ENCODE measurements around the gene TRAF7. TPM values are rescaled to one million over a fixed set of nuclear protein-coding genes. Genes with fewer than 3 reads are reported as not detected.

TRAF7 gene
- total RNA-seq, 2 donors from 2014 or later, result 34.1 to 54.8 TPM

- Histone ChIP-seq H3K4me3 (peak within 1 kb of the TSS; percentile 93), H3K27ac (peak within 1 kb of the TSS; percentile 64 to 80), H3K9me3 (no peaks in the 10 kb centered on the region), H3K36me3 (no peaks in the 10 kb centered on the region), H3K27me3 (replicated peaks; ENCODE audit: insufficient read depth) (no peaks in the 10 kb centered on the region), H3K4me1 (ENCODE audit: control insufficient read depth in 1 of 2, low read depth in 2 of 2) (peaks cover 12 to 14% of the 10 kb centered on the region in 2 donors)
- TF ChIP-seq CTCF (IDR thresholded peaks at IDR 0.05), result no peak
- DNase-seq (ENCODE audit: low spot score), result peak; percentile 98
- peak; percentile 98 for ATAC-seq (ENCODE audit: insufficient number of reproducible peaks, low FRiP score, low read depth)
These were observed 67.8 kb downstream of the TRAF7 start, which contains the start of gene E4F1 for GRCh38 chr16:2223221-2223941. TSS of gene E4F1 (plus strand) at chr16:2223591. CDS start at chr16:2223614, 23 bp downstream.

GRCh38 chr16:2223942-2224486 is 68.4 kb downstream of the TRAF7 start:
- DNase-seq (ENCODE audit: low spot score), result no peak
- no peaks in the 10 kb centered on the region for H3K9me3 ChIP-seq
- no peak for ATAC-seq (ENCODE audit: insufficient number of reproducible peaks, low FRiP score, low read depth)
- H3K36me3 ChIP-seq, result peaks cover 4% of the 10 kb centered on the region
- H3K27ac ChIP-seq, result peak overlapping the region; percentile 64 to 66
- peak overlapping the region; percentile 93 for H3K4me3 ChIP-seq
- TF ChIP-seq CTCF (IDR thresholded peaks at IDR 0.05), result no peak
- peaks cover 12 to 14% of the 10 kb centered on the region in 2 donors for H3K4me1 ChIP-seq (ENCODE audit: control insufficient read depth in 1 of 2, low read depth in 2 of 2)
- no peaks in the 10 kb centered on the region for H3K27me3 ChIP-seq (replicated peaks; ENCODE audit: insufficient read depth)

GRCh38 chr16:2226245-2226793 is 70.7 kb downstream of the TRAF7 start:
- H3K4me3 ChIP-seq, result no peak overlapping the region
- peaks cover 12 to 14% of the 10 kb centered on the region in 2 donors for H3K4me1 ChIP-seq (ENCODE audit: control insufficient read depth in 1 of 2, low read depth in 2 of 2)
- H3K27ac ChIP-seq, result no peak overlapping the region
- H3K9me3 ChIP-seq, result no peaks in the 10 kb centered on the region
- TF ChIP-seq CTCF (IDR thresholded peaks at IDR 0.05), result no peak
- H3K36me3 ChIP-seq, result peaks cover 24% of the 10 kb centered on the region
- no peaks in the 10 kb centered on the region for H3K27me3 ChIP-seq (replicated peaks; ENCODE audit: insufficient read depth)
- DNase-seq (ENCODE audit: low spot score) (no peak), ATAC-seq (ENCODE audit: insufficient number of reproducible peaks, low FRiP score, low read depth) (no peak)

- peaks cover 12 to 14% of the 10 kb centered on the region in 2 donors for H3K4me1 ChIP-seq (ENCODE audit: control insufficient read depth in 1 of 2, low read depth in 2 of 2)
- H3K36me3 ChIP-seq, result peaks cover 29% of the 10 kb centered on the region
- H3K9me3 ChIP-seq, result no peaks in the 10 kb centered on the region
- H3K27me3 ChIP-seq (replicated peaks; ENCODE audit: insufficient read depth), result no peaks in the 10 kb centered on the region
- H3K4me3 ChIP-seq, result no peak overlapping the region
- TF ChIP-seq CTCF (IDR thresholded peaks at IDR 0.05), result no peak
- no peak for DNase-seq (ENCODE audit: low spot score)
- no peak overlapping the region for H3K27ac ChIP-seq
- no peak for ATAC-seq (ENCODE audit: insufficient number of reproducible peaks, low FRiP score, low read depth)
These were observed 71.3 kb downstream of the TRAF7 start for GRCh38 chr16:2226918-2227317.

Other genes with a start within 250 kb of the TRAF7 start
- not detected for gene HS3ST6, start 237.4 kb upstream of the TRAF7 start, total RNA-seq
- gene MSRB1, start 212.6 kb upstream of the TRAF7 start, total RNA-seq, result 10 to 100 TPM; 21.2 to 37.6 TPM
- gene RPL3L, start 201.1 kb upstream of the TRAF7 start, total RNA-seq, result not detected
- gene NDUFB10, start 196.2 kb upstream of the TRAF7 start, total RNA-seq, result 100 to 1,000 TPM; 108 to 197 TPM
- 100 to 1,000 TPM; 702 to 834 TPM for gene RPS2, start 191.0 kb upstream of the TRAF7 start, total RNA-seq
- not detected for gene RNF151, start 188.9 kb upstream of the TRAF7 start, total RNA-seq
- gene TBL3, start 183.7 kb upstream of the TRAF7 start, total RNA-seq, result 10 to 100 TPM; 22.2 to 44.8 TPM
- not detected for gene NOXO1, start 174.3 kb upstream of the TRAF7 start, total RNA-seq
- gene GFER, start 171.6 kb upstream of the TRAF7 start, total RNA-seq, result 10 to 100 TPM; 12.4 to 14.6 TPM
- 1 to 10 TPM in 1 of 2 donors, under 1 TPM in 1; 0.49 to 1.5 TPM for gene SYNGR3, start 165.8 kb upstream of the TRAF7 start, total RNA-seq
- gene ZNF598, start 146.0 kb upstream of the TRAF7 start, total RNA-seq, result 10 to 100 TPM; 65.8 to 68.5 TPM
- not detected for gene NPW, start 136.0 kb upstream of the TRAF7 start, total RNA-seq
- gene NHERF2, start 128.9 kb upstream of the TRAF7 start, total RNA-seq, result 10 to 100 TPM; 66.0 to 84.1 TPM
- 10 to 100 TPM in 1 of 2 donors, 1 to 10 TPM in 1; 7.7 to 13.4 TPM for gene NTHL1, start 107.9 kb upstream of the TRAF7 start, total RNA-seq
- gene TSC2, start 107.8 kb upstream of the TRAF7 start, total RNA-seq, result 100 to 1,000 TPM; 112 to 123 TPM
- gene PKD1, start 19.9 kb upstream of the TRAF7 start, total RNA-seq, result 1,000 to 10,000 TPM in 1 of 2 donors, 100 to 1,000 TPM in 1; 838 to 1,071 TPM
- not detected for gene RAB26, start 7.2 kb upstream of the TRAF7 start, total RNA-seq
- not detected for gene CASKIN1, start 40.8 kb downstream of the TRAF7 start, total RNA-seq
- 10 to 100 TPM; 13.7 to 47.7 TPM for gene MLST8, start 49.7 kb downstream of the TRAF7 start, total RNA-seq
- 10 to 100 TPM; 11.4 to 43.1 TPM for gene BRICD5, start 55.1 kb downstream of the TRAF7 start, total RNA-seq
- gene PGP, start 59.1 kb downstream of the TRAF7 start, total RNA-seq, result 10 to 100 TPM in 1 of 2 donors, 1 to 10 TPM in 1; 9.1 to 19.5 TPM
- gene E4F1, start 67.8 kb downstream of the TRAF7 start, total RNA-seq, result 10 to 100 TPM; 44.0 to 50.2 TPM
- gene DNASE1L2, start 80.7 kb downstream of the TRAF7 start, total RNA-seq, result 10 to 100 TPM in 1 of 2 donors, 1 to 10 TPM in 1; 2.3 to 10.7 TPM
- gene ECI1, start 95.8 kb downstream of the TRAF7 start, total RNA-seq, result 10 to 100 TPM; 29.3 to 39.1 TPM
- 100 to 1,000 TPM in 1 of 2 donors, 10 to 100 TPM in 1; 94.5 to 157 TPM for gene RNPS1, start 112.3 kb downstream of the TRAF7 start, total RNA-seq
- gene ABCA3, start 184.9 kb downstream of the TRAF7 start, total RNA-seq, result 10 to 100 TPM; 16.4 to 25.2 TPM